Measurements from ENCODE around the gene VGF. TPM values are rescaled to one million over a fixed set of nuclear protein-coding genes. Genes with fewer than 3 reads are reported as not detected.
"Not testable (repeated sequence)": the region's sequence is repeated elsewhere in the genome, so short reads cannot be mapped to it uniquely, and the experiment has no call there.

The VGF gene
- polyA plus RNA-seq, 1 donor = 0.51 TPM

DNA sequence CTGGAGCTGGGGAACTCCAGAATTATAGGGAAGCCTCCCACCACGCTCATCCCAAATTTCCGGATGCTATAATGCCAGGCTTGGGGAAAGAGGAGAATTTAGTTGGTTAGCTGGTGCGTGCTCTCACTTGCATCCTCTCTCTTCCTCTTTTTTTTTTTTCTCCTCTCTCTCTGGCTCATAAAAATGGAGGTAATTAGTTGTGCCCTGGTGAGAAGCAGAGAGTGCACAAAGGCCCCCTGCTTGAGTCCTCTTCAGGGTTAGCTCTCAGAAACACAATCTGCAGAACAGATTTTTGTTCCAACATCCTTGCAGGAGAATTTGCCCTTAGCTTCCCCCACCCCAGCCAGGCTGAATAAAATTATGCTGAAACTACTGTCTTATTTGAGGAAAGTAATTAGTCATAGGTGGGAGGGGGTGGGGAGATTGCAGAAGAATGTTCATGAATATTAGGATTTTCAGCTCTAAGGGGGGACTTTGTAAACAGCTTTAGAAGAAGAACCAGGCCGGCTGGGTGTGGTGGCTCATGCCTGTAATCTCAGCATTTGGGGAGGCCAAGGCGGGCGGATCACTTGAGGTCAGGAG, 30.9 kb downstream of the VGF start:
- peaks cover 27% of the 10 kb centered on the region for H3K9me3 ChIP-seq (ENCODE audit: control insufficient read depth, low read depth, low read length)
- WGBS (ENCODE audit: insufficient coverage, low lambda C conversion rate) = 100% methylated on average over 1 of the region's 6 CpGs
- no peaks in the 10 kb centered on the region for H3K36me3 ChIP-seq (ENCODE audit: control insufficient read depth, insufficient read depth, low read length)
- no peak for DNase-seq
- no peak overlapping the region for H3K4me3 ChIP-seq (ENCODE audit: low read length)
- H3K4me1 ChIP-seq (ENCODE audit: control insufficient read depth, insufficient read depth, low read length) = peaks cover 6% of the 10 kb centered on the region
- H3K27me3 ChIP-seq (ENCODE audit: control insufficient read depth, insufficient read depth, low read length) = peaks cover 29% of the 10 kb centered on the region
- H3K27ac ChIP-seq (ENCODE audit: low read length) = no peak overlapping the region

DNA sequence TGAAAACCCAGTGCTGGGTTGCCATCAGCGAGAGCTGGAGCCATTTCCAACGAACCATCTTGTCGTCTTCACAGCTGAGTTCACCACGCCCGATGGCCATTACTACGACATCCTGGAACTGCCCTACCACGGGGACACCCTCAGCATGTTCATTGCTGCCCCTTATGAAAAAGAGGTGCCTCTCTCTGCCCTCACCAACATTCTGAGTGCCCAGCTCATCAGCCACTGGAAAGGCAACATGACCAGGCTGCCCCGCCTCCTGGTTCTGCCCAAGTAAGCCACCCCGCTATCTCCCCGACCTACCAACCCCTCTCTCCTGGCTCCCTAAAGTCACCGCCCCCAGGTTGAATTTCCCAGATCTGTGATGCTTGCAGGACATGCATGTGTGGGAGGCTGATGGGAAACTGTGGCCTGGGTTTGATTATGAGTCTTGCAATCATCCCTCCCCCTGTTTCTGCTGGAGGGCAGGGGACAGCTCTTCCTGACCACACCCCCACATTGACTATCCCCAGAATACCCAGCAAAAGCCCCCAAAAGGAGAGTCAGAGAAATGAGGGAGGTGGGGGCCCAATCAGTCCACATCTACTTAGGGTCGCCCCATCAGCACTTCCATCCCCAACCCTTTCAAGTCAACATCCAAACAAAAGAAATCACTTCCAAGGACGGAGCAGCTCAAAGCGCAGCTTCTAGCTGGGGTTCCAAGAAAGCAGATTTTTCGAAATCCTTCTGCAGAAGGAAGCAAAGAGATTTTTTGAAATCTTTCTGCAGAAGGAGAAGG, 31.6 kb downstream of the VGF start:
- no CpG with 5 or more reads among the region's 15 CpGs for WGBS (ENCODE audit: insufficient coverage, low lambda C conversion rate)
- H3K9me3 ChIP-seq (ENCODE audit: control insufficient read depth, low read depth, low read length) = peaks cover 27% of the 10 kb centered on the region
- H3K27ac ChIP-seq (ENCODE audit: low read length) = no peak overlapping the region
- H3K36me3 ChIP-seq (ENCODE audit: control insufficient read depth, insufficient read depth, low read length) = no peaks in the 10 kb centered on the region
- DNase-seq = no peak
- H3K27me3 ChIP-seq (ENCODE audit: control insufficient read depth, insufficient read depth, low read length) = peaks cover 29% of the 10 kb centered on the region
- H3K4me1 ChIP-seq (ENCODE audit: control insufficient read depth, insufficient read depth, low read length) = peaks cover 6% of the 10 kb centered on the region
- H3K4me3 ChIP-seq (ENCODE audit: low read length) = no peak overlapping the region

GRCh38 chr7:101132626-101133600, 32.5 kb downstream of the VGF start:
- not testable (repeated sequence) for H3K36me3 ChIP-seq (ENCODE audit: control insufficient read depth, insufficient read depth, low read length); DNase-seq; H3K4me3 ChIP-seq (ENCODE audit: low read length); H3K4me1 ChIP-seq (ENCODE audit: control insufficient read depth, insufficient read depth, low read length); H3K27ac ChIP-seq (ENCODE audit: low read length)
- 100% methylated on average over 2 of the region's 18 CpGs for WGBS (ENCODE audit: insufficient coverage, low lambda C conversion rate)
- H3K27me3 ChIP-seq (ENCODE audit: control insufficient read depth, insufficient read depth, low read length) = peaks cover 32% of the 10 kb centered on the region
- peaks cover 23% of the 10 kb centered on the region for H3K9me3 ChIP-seq (ENCODE audit: control insufficient read depth, low read depth, low read length)

GRCh38 chr7:101129603-101130117, 35.7 kb downstream of the VGF start:
- Histone ChIP-seq H3K9me3 (ENCODE audit: control insufficient read depth, low read depth, low read length) (peaks cover 10% of the 10 kb centered on the region), H3K27ac (ENCODE audit: low read length) (no peak overlapping the region), H3K36me3 (ENCODE audit: control insufficient read depth, insufficient read depth, low read length) (no peaks in the 10 kb centered on the region), H3K4me1 (ENCODE audit: control insufficient read depth, insufficient read depth, low read length) (peaks cover 14% of the 10 kb centered on the region), H3K27me3 (ENCODE audit: control insufficient read depth, insufficient read depth, low read length) (peaks cover 38% of the 10 kb centered on the region), H3K4me3 (ENCODE audit: low read length) (no peak overlapping the region)
- no CpG with 5 or more reads among the region's 3 CpGs for WGBS (ENCODE audit: insufficient coverage, low lambda C conversion rate)
- DNase-seq = no peak

DNA sequence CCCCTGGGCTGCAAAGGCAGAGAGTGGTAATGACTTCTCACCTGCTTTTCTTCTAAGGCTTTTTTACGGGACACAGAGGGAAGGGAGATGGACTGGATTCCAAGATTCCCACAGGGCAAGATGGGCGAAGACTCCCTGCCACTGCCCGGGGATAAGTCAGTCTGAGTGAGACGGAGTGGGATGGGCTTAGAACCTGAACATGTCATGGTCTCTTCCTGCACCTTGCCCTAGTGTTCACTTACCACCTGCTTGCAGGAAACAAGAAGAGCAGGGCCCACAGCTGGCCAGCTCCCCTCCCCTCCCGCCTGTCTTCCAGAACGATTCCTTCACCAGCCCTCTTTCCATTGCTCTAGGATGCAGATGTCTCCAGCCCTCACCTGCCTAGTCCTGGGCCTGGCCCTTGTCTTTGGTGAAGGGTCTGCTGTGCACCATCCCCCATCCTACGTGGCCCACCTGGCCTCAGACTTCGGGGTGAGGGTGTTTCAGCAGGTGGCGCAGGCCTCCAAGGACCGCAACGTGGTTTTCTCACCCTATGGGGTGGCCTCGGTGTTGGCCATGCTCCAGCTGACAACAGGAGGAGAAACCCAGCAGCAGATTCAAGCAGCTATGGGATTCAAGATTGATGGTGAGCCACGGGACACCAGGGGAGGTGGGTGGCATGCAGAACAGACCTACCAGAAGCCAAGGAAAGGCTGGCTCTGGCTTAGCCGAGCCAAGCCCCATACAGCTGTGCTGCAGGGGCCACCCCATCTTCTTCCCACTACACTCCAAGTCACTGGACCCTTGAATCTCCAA, 37.1 kb downstream of the VGF start:
- Histone ChIP-seq H3K9me3 (ENCODE audit: control insufficient read depth, low read depth, low read length) (peaks cover 8% of the 10 kb centered on the region), H3K27me3 (ENCODE audit: control insufficient read depth, insufficient read depth, low read length) (peaks cover 27% of the 10 kb centered on the region), H3K4me1 (ENCODE audit: control insufficient read depth, insufficient read depth, low read length) (peaks cover 14% of the 10 kb centered on the region), H3K27ac (ENCODE audit: low read length) (no peak overlapping the region), H3K4me3 (ENCODE audit: low read length) (no peak overlapping the region), H3K36me3 (ENCODE audit: control insufficient read depth, insufficient read depth, low read length) (no peaks in the 10 kb centered on the region)
- DNase-seq = peak in 1 of 2 donors; percentile 53
- no CpG with 5 or more reads among the region's 14 CpGs for WGBS (ENCODE audit: insufficient coverage, low lambda C conversion rate)

DNA sequence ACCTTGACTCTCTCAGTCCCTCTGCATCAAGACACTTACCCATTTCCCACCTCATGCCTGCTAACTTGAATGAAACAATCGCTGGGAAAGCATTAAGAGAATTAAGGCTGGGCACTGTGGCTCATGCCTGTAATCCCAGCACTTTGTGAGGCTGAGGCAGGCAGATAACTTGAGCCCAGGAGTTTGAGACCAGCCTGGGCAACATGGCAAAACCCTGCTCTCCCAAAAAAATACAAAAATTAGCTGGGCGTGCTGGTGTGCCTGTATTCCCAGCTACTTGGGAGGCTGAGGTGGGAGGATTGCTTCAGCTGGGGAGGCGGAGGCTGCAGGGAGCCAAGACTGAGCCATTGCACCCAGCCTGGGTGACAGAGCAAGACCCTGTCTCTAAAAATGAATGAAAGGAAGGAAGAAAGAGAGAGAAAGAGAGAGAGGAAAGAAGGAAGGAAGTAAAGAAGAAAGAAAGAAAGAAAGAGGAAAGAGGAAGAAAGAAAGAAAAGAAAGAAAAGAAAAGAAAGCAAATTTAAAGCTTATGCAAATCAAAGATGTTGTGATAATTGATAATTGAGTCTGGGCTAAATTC, 37.8 kb downstream of the VGF start:
- DNase-seq = no peak
- 90% methylated on average over 2 of the region's 3 CpGs for WGBS (ENCODE audit: insufficient coverage, low lambda C conversion rate)
- no peak overlapping the region for H3K27ac ChIP-seq (ENCODE audit: low read length)
- no peak overlapping the region for H3K4me3 ChIP-seq (ENCODE audit: low read length)
- H3K36me3 ChIP-seq (ENCODE audit: control insufficient read depth, insufficient read depth, low read length) = no peaks in the 10 kb centered on the region
- H3K27me3 ChIP-seq (ENCODE audit: control insufficient read depth, insufficient read depth, low read length) = peaks cover 31% of the 10 kb centered on the region
- H3K4me1 ChIP-seq (ENCODE audit: control insufficient read depth, insufficient read depth, low read length) = peaks cover 18% of the 10 kb centered on the region
- peaks cover 8% of the 10 kb centered on the region for H3K9me3 ChIP-seq (ENCODE audit: control insufficient read depth, low read depth, low read length)

- DNase-seq = peak; percentile 80 to 86
- no peaks in the 10 kb centered on the region for H3K36me3 ChIP-seq (ENCODE audit: control insufficient read depth, insufficient read depth, low read length)
- peaks cover 25% of the 10 kb centered on the region for H3K4me1 ChIP-seq (ENCODE audit: control insufficient read depth, insufficient read depth, low read length)
- no peak within 1 kb of the TSS for H3K4me3 ChIP-seq (ENCODE audit: low read length)
- H3K27ac ChIP-seq (ENCODE audit: low read length) = peak within 1 kb of the TSS; percentile 9
- peaks cover 8% of the 10 kb centered on the region for H3K9me3 ChIP-seq (ENCODE audit: control insufficient read depth, low read depth, low read length)
- peaks cover 28% of the 10 kb centered on the region for H3K27me3 ChIP-seq (ENCODE audit: control insufficient read depth, insufficient read depth, low read length)
- WGBS (ENCODE audit: insufficient coverage, low lambda C conversion rate) = no CpG with 5 or more reads among the region's 22 CpGs
Observed at GRCh38 chr7:101126651-101127459, 38.5 kb downstream of the VGF start, which contains the start of gene SERPINE1. Gene SERPINE1, plus strand, starts transcription at chr7:101127104. Its CDS starts 1,290 bp downstream, at chr7:101128394.

DNA sequence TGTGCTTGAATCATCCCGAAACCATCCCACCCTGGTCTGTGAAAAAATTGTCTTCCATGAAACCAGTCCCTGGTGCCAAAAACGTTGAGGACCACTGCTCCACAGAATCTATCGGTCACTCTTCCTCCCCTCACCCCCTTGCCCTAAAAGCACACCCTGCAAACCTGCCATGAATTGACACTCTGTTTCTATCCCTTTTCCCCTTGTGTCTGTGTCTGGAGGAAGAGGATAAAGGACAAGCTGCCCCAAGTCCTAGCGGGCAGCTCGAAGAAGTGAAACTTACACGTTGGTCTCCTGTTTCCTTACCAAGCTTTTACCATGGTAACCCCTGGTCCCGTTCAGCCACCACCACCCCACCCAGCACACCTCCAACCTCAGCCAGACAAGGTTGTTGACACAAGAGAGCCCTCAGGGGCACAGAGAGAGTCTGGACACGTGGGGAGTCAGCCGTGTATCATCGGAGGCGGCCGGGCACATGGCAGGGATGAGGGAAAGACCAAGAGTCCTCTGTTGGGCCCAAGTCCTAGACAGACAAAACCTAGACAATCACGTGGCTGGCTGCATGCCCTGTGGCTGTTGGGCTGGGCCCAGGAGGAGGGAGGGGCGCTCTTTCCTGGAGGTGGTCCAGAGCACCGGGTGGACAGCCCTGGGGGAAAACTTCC, 39.2 kb downstream of the VGF start:
- Histone ChIP-seq H3K36me3 (ENCODE audit: control insufficient read depth, insufficient read depth, low read length) (no peaks in the 10 kb centered on the region), H3K27ac (ENCODE audit: low read length) (peak overlapping the region; percentile 9), H3K27me3 (ENCODE audit: control insufficient read depth, insufficient read depth, low read length) (peaks cover 31% of the 10 kb centered on the region), H3K4me1 (ENCODE audit: control insufficient read depth, insufficient read depth, low read length) (peaks cover 29% of the 10 kb centered on the region), H3K4me3 (ENCODE audit: low read length) (no peak overlapping the region), H3K9me3 (ENCODE audit: control insufficient read depth, low read depth, low read length) (peaks cover 6% of the 10 kb centered on the region)
- 100% methylated on average over 1 of the region's 15 CpGs for WGBS (ENCODE audit: insufficient coverage, low lambda C conversion rate)
- peak in 1 of 2 donors; percentile 76 for DNase-seq

Data from large intestine (tissue), 3 donors.